Measurements from ENCODE around the gene DEGS2. TPM values are rescaled to one million over a fixed set of nuclear protein-coding genes. Genes with fewer than 3 reads are reported as not detected.
A peak's percentile ranks its signal among the peaks of the same experiment; 100 is the strongest.
"Not testable (repeated sequence)": the region's sequence is repeated elsewhere in the genome, so short reads cannot be mapped to it uniquely, and the experiment has no call there.

DEGS2 gene
- total RNA-seq, 5 donors from 2014 or later (not counting 1 experiment from before 2014, with no cell fraction given), result 0.19 to 0.79 (median 0.49) TPM; not detected in 1

DNA sequence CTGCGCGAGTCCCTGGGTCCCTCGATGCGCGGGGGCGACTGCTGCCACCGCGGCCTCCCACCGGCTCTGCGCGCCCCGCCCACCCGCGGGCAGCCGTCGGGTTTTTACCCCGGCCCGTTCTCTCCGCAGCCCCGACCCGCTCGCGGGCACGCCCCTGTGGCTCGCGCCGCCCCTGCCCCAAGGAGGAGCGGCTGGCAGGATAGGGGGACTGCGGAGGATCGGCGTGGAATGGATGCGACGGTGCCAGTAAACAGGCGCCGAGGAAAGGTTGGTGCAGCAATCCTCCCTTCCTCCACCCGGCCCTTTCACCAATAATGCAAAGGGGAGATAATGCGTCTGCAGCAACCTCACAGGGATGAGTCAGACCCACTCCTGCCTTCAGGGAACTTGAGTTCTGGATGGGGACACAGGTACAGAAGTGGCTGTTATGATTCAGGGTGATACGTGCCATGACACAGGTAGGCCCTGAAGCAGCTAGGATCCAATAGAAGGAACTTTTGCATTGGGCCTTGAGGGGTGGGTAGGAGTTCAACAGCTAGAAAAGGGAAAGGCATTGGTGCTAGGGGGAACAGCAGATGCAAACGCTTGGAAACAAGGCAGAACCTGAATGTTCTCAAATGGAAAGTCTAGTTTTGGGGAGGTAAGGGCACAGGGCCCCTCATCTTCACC lies 554 bp upstream of the DEGS2 start:
- H3K4me3 Mint-ChIP-seq, result peak overlapping the region; percentile 41 to 68 (median 56)
- Histone ChIP-seq H3K27ac (ENCODE audit: low read length) (no peak overlapping the region), H3K9me3 (no peaks in the 10 kb centered on the region), H3K36me3 (ENCODE audit: control insufficient read depth in 2 of 2, extremely low read depth in 1 of 2, insufficient read depth in 1 of 2, low read length in 1 of 2) (no peaks in the 10 kb centered on the region), H3K27me3 (replicated peaks in 1 of 2; ENCODE audit: control insufficient read depth in 2 of 2, extremely low read depth in 1 of 2, insufficient read depth in 2 of 2, low read length in 1 of 2) (peaks cover 5 to 55% of the 10 kb centered on the region in 2 experiments), H3K4me3 (ENCODE audit: control insufficient read depth in 1 of 2, extremely low read depth in 1 of 2, low read length in 1 of 2) (peak overlapping the region in 1 of 2 donors; percentile 45), H3K4me1 (ENCODE audit: control insufficient read depth in 1 of 2, extremely low read depth in 1 of 2, insufficient read depth in 2 of 2, low read length in 2 of 2) (peaks cover 6 to 13% of the 10 kb centered on the region in 2 experiments)
- peaks cover 4 to 28% of the 10 kb centered on the region in 2 donors for H3K27me3 Mint-ChIP-seq
- H3K27ac Mint-ChIP-seq, result no peak overlapping the region
- H3K9me3 Mint-ChIP-seq, result peaks cover 0 to 4% (median 3%) of the 10 kb centered on the region in 3 donors
- peaks cover 0 to 8% (median 4%) of the 10 kb centered on the region in 3 donors for H3K4me1 Mint-ChIP-seq
- H3K36me3 Mint-ChIP-seq, result no peaks in the 10 kb centered on the region
- WGBS (ENCODE audit: insufficient coverage), result 7% methylated on average over 32 of the region's 39 CpGs
- POLR2A ChIA-PET, result no interaction called here
- no peak for DNase-seq
- peak; percentile 5 to 58 (median 34) for ATAC-seq (replicated peaks in 1 of 4)
- CTCF ChIA-PET, result interaction anchor here in 1 of 2 donors (0.9 kb wide), 2 partner anchors 33 to 476 kb away, joined by 4 to 5 read pairs; partner anchors contain the start of gene CYP46A1

DNA sequence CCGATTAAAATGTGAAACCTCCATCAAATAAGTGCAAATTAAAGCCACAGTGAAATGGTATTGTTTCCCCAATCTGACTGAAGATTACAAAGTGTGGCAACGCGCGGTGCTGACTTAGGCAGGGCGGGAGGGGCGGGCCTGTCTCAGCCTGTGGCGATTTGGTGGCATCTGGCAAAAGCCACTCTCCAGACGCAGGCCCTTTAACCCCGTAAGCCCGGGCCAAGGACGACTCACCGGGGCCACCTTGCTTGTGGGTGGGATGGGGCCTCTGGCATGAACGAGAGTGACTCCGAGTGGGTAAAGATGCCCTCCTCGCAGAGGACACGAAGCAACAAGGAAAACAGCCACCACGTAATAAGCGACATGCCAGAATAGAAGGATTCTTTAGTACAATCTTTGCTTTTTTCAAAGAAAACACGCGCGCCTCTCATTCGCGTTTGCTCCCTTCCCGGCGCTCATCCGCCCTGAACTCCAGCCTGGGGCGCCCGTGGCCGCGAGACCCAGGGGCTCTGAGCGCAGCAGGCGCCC lies 815 bp downstream of the DEGS2 start:
- H3K9me3 ChIP-seq, result no peaks in the 10 kb centered on the region
- H3K27me3 ChIP-seq (replicated peaks in 1 of 2; ENCODE audit: control insufficient read depth in 2 of 2, extremely low read depth in 1 of 2, insufficient read depth in 2 of 2, low read length in 1 of 2), result peaks cover 5 to 61% of the 10 kb centered on the region in 2 experiments
- H3K4me1 ChIP-seq (ENCODE audit: control insufficient read depth in 1 of 2, extremely low read depth in 1 of 2, insufficient read depth in 2 of 2, low read length in 2 of 2), result peaks cover 6 to 13% of the 10 kb centered on the region in 2 experiments
- H3K9me3 Mint-ChIP-seq, result peaks cover 0 to 6% (median 4%) of the 10 kb centered on the region in 3 donors
- H3K36me3 ChIP-seq (ENCODE audit: control insufficient read depth in 2 of 2, extremely low read depth in 1 of 2, insufficient read depth in 1 of 2, low read length in 1 of 2), result no peaks in the 10 kb centered on the region
- H3K36me3 Mint-ChIP-seq, result no peaks in the 10 kb centered on the region
- peaks cover 4 to 28% of the 10 kb centered on the region in 2 donors for H3K27me3 Mint-ChIP-seq
- H3K27ac ChIP-seq (ENCODE audit: low read length), result no peak overlapping the region
- peaks cover 0 to 6% (median 2%) of the 10 kb centered on the region in 3 donors for H3K4me1 Mint-ChIP-seq
- H3K4me3 Mint-ChIP-seq, result peak overlapping the region; percentile 39 to 68 (median 45)
- CTCF ChIA-PET, result interaction anchor here (0.7 kb wide), 2 partner anchors 125 to 564 kb away, joined by 3 to 8 read pairs; no protein-coding TSS in a partner anchor
- POLR2A ChIA-PET, result interaction anchor here in 1 of 2 donors (0.6 kb wide), 1 partner anchor 554 kb away, joined by 3 read pairs; no protein-coding TSS in a partner anchor
- ATAC-seq (replicated peaks in 1 of 4) (no peak), DNase-seq (no peak)
- 15% methylated on average over 21 of the region's 32 CpGs for WGBS (ENCODE audit: insufficient coverage)
- H3K27ac Mint-ChIP-seq, result no peak overlapping the region
- H3K4me3 ChIP-seq (ENCODE audit: control insufficient read depth in 1 of 2, extremely low read depth in 1 of 2, low read length in 1 of 2), result peak overlapping the region in 1 of 2 donors; percentile 60

DNA sequence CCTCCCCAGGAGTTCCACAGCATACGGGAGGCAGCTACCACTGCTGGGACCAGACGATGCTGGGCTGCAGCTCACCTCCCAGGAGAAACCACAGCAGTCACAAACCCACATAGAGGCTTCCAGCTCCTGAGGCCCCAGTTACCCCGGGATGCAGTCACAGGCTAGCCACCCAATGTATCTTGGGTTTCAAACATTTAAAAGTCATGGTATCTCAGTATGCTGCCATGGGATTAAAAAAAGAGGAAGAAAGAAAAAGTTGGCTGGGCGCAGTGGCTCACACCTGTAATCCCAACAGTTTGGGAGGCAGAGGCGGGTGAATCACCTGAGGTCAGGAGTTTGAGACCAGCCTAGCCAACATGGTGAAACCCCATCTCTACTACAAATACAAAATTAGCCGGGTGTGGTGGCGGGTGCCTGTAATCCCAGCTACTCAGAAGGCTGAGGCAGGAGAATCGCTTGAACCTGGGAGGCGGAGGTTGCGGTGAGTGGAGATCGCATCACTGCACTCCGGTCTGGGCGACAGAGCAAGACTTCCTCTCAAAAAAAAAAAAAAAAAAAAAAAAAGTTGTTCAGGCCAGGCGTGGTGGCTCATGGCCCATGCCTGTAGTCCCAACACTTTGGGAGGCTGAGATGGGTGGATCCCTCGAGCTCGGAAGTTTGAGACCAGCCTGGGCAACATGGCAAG lies 1.8 kb downstream of the DEGS2 start:
- peak overlapping the region; percentile 1 to 68 (median 28) for H3K4me3 Mint-ChIP-seq
- Histone ChIP-seq H3K4me1 (ENCODE audit: control insufficient read depth in 1 of 2, extremely low read depth in 1 of 2, insufficient read depth in 2 of 2, low read length in 2 of 2) (peaks cover 6 to 13% of the 10 kb centered on the region in 2 experiments), H3K27me3 (replicated peaks in 1 of 2; ENCODE audit: control insufficient read depth in 2 of 2, extremely low read depth in 1 of 2, insufficient read depth in 2 of 2, low read length in 1 of 2) (peaks cover 5 to 64% of the 10 kb centered on the region in 2 experiments)
- 93% methylated on average over 4 of the region's 16 CpGs for WGBS (ENCODE audit: insufficient coverage)
- not testable (repeated sequence) for H3K4me1 Mint-ChIP-seq; ATAC-seq (replicated peaks in 1 of 4); H3K27ac Mint-ChIP-seq; H3K36me3 ChIP-seq (ENCODE audit: control insufficient read depth in 2 of 2, extremely low read depth in 1 of 2, insufficient read depth in 1 of 2, low read length in 1 of 2); H3K4me3 ChIP-seq (ENCODE audit: control insufficient read depth in 1 of 2, extremely low read depth in 1 of 2, low read length in 1 of 2); H3K27ac ChIP-seq (ENCODE audit: low read length); H3K9me3 ChIP-seq; DNase-seq; H3K36me3 Mint-ChIP-seq; H3K9me3 Mint-ChIP-seq
- peaks cover 4 to 28% of the 10 kb centered on the region in 2 donors for H3K27me3 Mint-ChIP-seq
- CTCF ChIA-PET, result interaction anchor here (0.5 to 0.7 kb wide), 4 partner anchors 107 to 563 kb away, joined by 3 to 8 read pairs (median 5); no protein-coding TSS in a partner anchor
- POLR2A ChIA-PET, result interaction anchor here in 1 of 2 donors (0.5 kb wide), 1 partner anchor 904 kb away, joined by 3 read pairs; no protein-coding TSS in a partner anchor

DNA sequence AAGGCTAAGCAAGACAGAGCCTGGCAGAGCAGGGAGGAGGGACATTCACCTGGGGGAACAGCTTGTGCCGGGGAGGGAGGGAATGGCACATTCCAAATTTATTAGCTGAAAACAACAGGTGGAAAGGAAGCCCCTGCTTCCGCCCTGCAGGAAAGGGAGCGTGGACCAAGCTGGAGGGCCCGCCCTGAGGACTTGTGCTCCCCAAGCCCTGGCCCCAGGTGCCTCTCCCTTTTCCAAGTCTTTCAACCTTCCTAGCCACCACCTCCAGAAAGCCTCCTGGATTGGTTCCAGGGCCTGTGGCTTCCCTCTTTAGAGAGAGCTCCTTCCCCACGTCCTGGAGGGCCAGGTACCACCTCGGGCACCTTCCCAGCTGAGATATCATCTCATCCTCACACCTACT lies 2.7 kb downstream of the DEGS2 start:
- Histone ChIP-seq H3K4me1 (ENCODE audit: control insufficient read depth in 1 of 2, extremely low read depth in 1 of 2, insufficient read depth in 2 of 2, low read length in 2 of 2) (peaks cover 6 to 13% of the 10 kb centered on the region in 2 experiments), H3K27ac (ENCODE audit: low read length) (no peak overlapping the region), H3K27me3 (replicated peaks in 1 of 2; ENCODE audit: control insufficient read depth in 2 of 2, extremely low read depth in 1 of 2, insufficient read depth in 2 of 2, low read length in 1 of 2) (peaks cover 5 to 64% of the 10 kb centered on the region in 2 experiments), H3K36me3 (ENCODE audit: control insufficient read depth in 2 of 2, extremely low read depth in 1 of 2, insufficient read depth in 1 of 2, low read length in 1 of 2) (no peaks in the 10 kb centered on the region), H3K4me3 (ENCODE audit: control insufficient read depth in 1 of 2, extremely low read depth in 1 of 2, low read length in 1 of 2) (no peak overlapping the region), H3K9me3 (no peaks in the 10 kb centered on the region)
- ChIA-PET CTCF (interaction anchor here in 1 of 2 donors (0.5 kb wide), 1 partner anchor 106 kb away, joined by 3 read pairs; no protein-coding TSS in a partner anchor), POLR2A (interaction anchor here in 1 of 2 donors (0.5 kb wide), 1 partner anchor 903 kb away, joined by 3 read pairs; no protein-coding TSS in a partner anchor)
- ATAC-seq (replicated peaks in 1 of 4), result no peak
- Mint-ChIP-seq H3K4me1 (peaks cover 0 to 6% (median 2%) of the 10 kb centered on the region in 3 donors), H3K27me3 (peaks cover 4 to 28% of the 10 kb centered on the region in 2 donors), H3K4me3 (no peak overlapping the region), H3K9me3 (peaks cover 0 to 6% (median 4%) of the 10 kb centered on the region in 3 donors), H3K36me3 (no peaks in the 10 kb centered on the region), H3K27ac (no peak overlapping the region)
- DNase-seq, result no peak
- 80% methylated on average over 2 of the region's 6 CpGs for WGBS (ENCODE audit: insufficient coverage)

DNA sequence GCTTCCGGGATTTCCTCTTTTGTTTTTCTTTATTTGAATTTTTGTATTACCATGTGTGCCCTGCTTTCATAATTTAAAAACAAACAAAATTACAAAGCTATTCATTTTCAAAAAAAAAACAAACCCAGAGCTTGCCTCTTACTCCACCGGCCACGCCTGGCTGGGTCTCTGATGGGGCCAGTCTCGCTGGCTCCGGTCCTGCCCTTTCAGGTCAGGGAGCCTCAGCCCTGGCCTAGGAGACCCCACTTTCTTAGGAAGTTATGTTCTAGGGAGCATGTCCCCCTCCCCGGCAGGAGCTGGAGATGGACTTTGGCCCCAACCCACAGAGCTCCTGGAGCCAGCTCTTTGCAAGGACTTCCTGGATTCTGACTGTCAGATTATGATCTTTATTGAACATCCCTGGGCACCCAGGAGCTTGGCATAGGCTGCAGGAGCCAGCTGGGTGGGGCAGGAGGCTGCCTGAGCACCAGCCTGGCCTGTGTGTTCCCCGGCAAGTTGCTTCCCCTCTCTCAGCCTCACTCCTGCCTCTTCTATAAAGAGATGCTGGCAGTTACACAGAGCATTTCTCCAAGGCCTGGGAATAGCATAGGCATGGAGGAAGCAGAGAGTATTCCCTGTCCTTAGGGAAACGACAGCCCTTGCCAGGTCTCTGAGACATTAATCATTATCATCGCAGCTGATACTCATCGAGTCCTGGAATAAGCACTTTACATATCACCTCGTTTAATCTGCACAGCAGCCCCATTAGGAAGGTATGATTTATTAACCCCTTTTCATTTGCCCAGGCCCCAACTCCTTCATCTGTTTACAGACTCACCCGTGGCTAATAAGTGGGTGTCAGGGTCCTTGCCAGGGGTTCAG lies 3.5 kb downstream of the DEGS2 start:
- WGBS (ENCODE audit: insufficient coverage), result 100% methylated on average over 1 of the region's 12 CpGs
- ChIA-PET POLR2A (interaction anchor here in 1 of 2 donors (0.5 kb wide), 1 partner anchor 86 kb away, joined by 4 read pairs; no protein-coding TSS in a partner anchor), CTCF (no interaction called here)
- Mint-ChIP-seq H3K27ac (no peak overlapping the region), H3K9me3 (peaks cover 0 to 6% (median 4%) of the 10 kb centered on the region in 3 donors), H3K4me1 (peaks cover 0 to 6% (median 2%) of the 10 kb centered on the region in 3 donors), H3K36me3 (no peaks in the 10 kb centered on the region), H3K4me3 (no peak overlapping the region), H3K27me3 (peaks cover 4 to 28% of the 10 kb centered on the region in 2 donors)
- no peak for DNase-seq
- peaks cover 6 to 13% of the 10 kb centered on the region in 2 experiments for H3K4me1 ChIP-seq (ENCODE audit: control insufficient read depth in 1 of 2, extremely low read depth in 1 of 2, insufficient read depth in 2 of 2, low read length in 2 of 2)
- no peaks in the 10 kb centered on the region for H3K36me3 ChIP-seq (ENCODE audit: control insufficient read depth in 2 of 2, extremely low read depth in 1 of 2, insufficient read depth in 1 of 2, low read length in 1 of 2)
- H3K9me3 ChIP-seq, result no peaks in the 10 kb centered on the region
- H3K27me3 ChIP-seq (replicated peaks in 1 of 2; ENCODE audit: control insufficient read depth in 2 of 2, extremely low read depth in 1 of 2, insufficient read depth in 2 of 2, low read length in 1 of 2), result peaks cover 5 to 61% of the 10 kb centered on the region in 2 experiments
- no peak overlapping the region for H3K27ac ChIP-seq (ENCODE audit: low read length)
- H3K4me3 ChIP-seq (ENCODE audit: control insufficient read depth in 1 of 2, extremely low read depth in 1 of 2, low read length in 1 of 2), result no peak overlapping the region
- ATAC-seq (replicated peaks in 1 of 4), result no peak

Data from T-cell (primary cell).